ENCODE results near the gene BPIFB3.

Gene BPIFB3

DNA sequence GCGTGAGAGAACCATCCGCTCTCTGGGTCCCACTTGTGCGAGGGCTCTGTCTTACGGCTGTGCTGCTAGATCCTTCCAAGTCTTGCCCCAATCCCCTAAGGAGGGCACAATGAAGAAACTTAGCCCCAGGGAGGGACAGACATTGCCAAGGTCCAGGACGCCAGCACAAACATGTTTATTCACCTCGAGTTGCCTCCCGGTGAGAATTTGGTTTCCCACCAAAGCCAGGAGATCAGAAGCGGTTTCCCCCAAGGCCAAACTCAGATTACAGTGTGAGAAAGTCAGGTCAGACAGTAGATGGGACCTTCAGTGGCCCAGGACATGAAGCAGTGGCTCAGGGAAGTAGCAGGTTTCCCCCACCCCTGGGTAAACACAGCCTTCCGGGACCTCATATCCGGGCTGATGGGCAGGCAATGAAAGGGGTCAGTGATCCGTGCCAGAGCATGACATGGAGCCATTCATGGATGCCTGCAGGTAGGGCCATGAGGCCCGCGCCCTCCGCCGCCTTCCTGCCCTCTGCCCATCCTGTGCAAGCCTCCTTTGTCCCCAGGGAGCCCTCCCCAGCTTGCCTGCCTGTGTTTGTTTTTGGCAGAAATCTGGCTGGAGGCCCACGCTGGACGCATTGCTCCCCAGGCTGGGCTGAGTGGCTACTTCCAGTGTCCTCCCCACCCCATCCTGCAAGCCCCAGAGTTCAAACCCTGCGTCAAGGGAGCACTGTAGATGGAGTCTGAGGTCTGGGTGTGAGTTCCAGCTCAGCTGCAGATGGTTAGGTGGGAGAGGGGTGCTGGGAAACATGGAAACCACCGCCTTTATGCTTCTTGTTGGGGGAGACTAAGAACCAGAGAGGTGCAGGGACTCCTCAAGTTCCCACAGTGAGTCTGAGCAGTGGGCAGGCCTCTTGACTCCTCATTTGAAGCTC, 44.2 kb upstream of the BPIFB3 start:
- Histone ChIP-seq H3K27me3 (ENCODE audit: control insufficient read depth in 5 of 5, insufficient read depth in 4 of 5, low read length in 5 of 5) (peaks cover 0 to 5% (median 0%) of the 10 kb centered on the region in 5 donors), H3K36me3 (ENCODE audit: control insufficient read depth in 5 of 5, insufficient read depth in 5 of 5, low read length in 5 of 5) (no peaks in the 10 kb centered on the region), H3K4me3 (ENCODE audit: low read depth in 1 of 5, low read length in 5 of 5) (no peak overlapping the region), H3K4me1 (ENCODE audit: control insufficient read depth in 5 of 5, insufficient read depth in 5 of 5, low read length in 5 of 5) (peaks cover 2 to 18% (median 14%) of the 10 kb centered on the region in 5 donors), H3K9ac (ENCODE audit: low read length in 5 of 5) (no peak overlapping the region), H3K27ac (ENCODE audit: low read depth, low read length) (no peak overlapping the region), H3K9me3 (ENCODE audit: control insufficient read depth in 5 of 5, low read length in 5 of 5) (peaks cover 0 to 11% (median 5%) of the 10 kb centered on the region in 5 donors)

- H3K27ac ChIP-seq (ENCODE audit: low read depth, low read length), result no peak overlapping the region
- H3K36me3 ChIP-seq (ENCODE audit: control insufficient read depth in 5 of 5, insufficient read depth in 5 of 5, low read length in 5 of 5), result no peaks in the 10 kb centered on the region
- peaks cover 0 to 7% (median 0%) of the 10 kb centered on the region in 5 donors for H3K27me3 ChIP-seq (ENCODE audit: control insufficient read depth in 5 of 5, insufficient read depth in 4 of 5, low read length in 5 of 5)
- H3K9ac ChIP-seq (ENCODE audit: low read length in 5 of 5), result no peak overlapping the region
- no peak overlapping the region for H3K4me3 ChIP-seq (ENCODE audit: low read depth in 1 of 5, low read length in 5 of 5)
- peaks cover 0 to 10% (median 5%) of the 10 kb centered on the region in 5 donors for H3K9me3 ChIP-seq (ENCODE audit: control insufficient read depth in 5 of 5, low read length in 5 of 5)
- H3K4me1 ChIP-seq (ENCODE audit: control insufficient read depth in 5 of 5, insufficient read depth in 5 of 5, low read length in 5 of 5), result peaks cover 2 to 24% (median 20%) of the 10 kb centered on the region in 5 donors
These were observed 43.6 kb upstream of the BPIFB3 start for GRCh38 chr20:33010133-33010504.

DNA sequence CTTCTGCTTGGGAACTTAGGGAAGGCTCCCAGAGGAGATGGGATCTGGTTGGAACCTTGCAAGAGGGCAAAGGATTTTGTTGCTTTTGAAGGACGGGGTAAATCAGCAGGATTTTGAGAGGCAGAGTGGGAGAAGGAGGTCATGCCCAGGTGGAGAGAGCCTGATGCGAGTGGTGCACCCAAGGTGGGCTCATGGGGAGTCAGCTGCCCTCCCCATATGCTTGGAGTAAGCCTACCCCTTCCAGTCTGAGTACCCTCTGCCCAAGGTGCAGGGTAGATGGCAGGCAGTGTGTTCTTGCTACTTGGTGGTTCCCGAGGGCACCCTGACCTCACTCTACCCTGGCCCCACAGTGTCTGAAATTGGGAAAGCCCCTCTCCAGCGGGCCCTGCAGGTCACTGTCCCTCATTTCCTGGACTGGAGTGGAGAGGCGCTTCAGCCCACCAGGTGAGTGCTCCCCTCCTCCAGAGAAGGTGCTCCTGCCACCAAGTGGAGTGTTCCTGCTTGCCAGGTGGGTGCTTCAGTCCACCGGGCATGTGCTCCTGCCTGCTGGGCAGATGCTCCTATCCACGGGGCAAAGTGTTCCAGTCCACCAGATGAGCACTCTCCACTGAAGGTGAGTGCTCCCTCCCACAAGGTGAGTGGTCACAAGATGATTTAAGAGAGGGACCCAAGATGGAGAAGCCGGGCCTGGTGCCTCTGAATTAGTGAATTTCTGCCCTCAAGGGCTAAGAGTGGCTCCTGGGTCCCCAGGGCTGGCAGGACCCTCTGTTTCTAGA, 42.8 kb upstream of the BPIFB3 start:
- no peak overlapping the region for H3K27ac ChIP-seq (ENCODE audit: low read depth, low read length)
- peaks cover 0 to 3% (median 0%) of the 10 kb centered on the region in 5 donors for H3K9me3 ChIP-seq (ENCODE audit: control insufficient read depth in 5 of 5, low read length in 5 of 5)
- H3K9ac ChIP-seq (ENCODE audit: low read length in 5 of 5), result no peak overlapping the region
- peaks cover 4 to 32% (median 28%) of the 10 kb centered on the region in 5 donors for H3K4me1 ChIP-seq (ENCODE audit: control insufficient read depth in 5 of 5, insufficient read depth in 5 of 5, low read length in 5 of 5)
- H3K36me3 ChIP-seq (ENCODE audit: control insufficient read depth in 5 of 5, insufficient read depth in 5 of 5, low read length in 5 of 5), result no peaks in the 10 kb centered on the region
- peaks cover 0 to 7% (median 0%) of the 10 kb centered on the region in 5 donors for H3K27me3 ChIP-seq (ENCODE audit: control insufficient read depth in 5 of 5, insufficient read depth in 4 of 5, low read length in 5 of 5)
- H3K4me3 ChIP-seq (ENCODE audit: low read depth in 1 of 5, low read length in 5 of 5), result no peak overlapping the region

- no peaks in the 10 kb centered on the region for H3K36me3 ChIP-seq (ENCODE audit: control insufficient read depth in 5 of 5, insufficient read depth in 5 of 5, low read length in 5 of 5)
- no peaks in the 10 kb centered on the region for H3K9me3 ChIP-seq (ENCODE audit: control insufficient read depth in 5 of 5, low read length in 5 of 5)
- H3K27me3 ChIP-seq (ENCODE audit: control insufficient read depth in 5 of 5, insufficient read depth in 4 of 5, low read length in 5 of 5), result peaks cover 0 to 7% (median 0%) of the 10 kb centered on the region in 5 donors
- no peak overlapping the region for H3K9ac ChIP-seq (ENCODE audit: low read length in 5 of 5)
- H3K4me3 ChIP-seq (ENCODE audit: low read depth in 1 of 5, low read length in 5 of 5), result no peak overlapping the region
- peaks cover 4 to 39% (median 36%) of the 10 kb centered on the region in 5 donors for H3K4me1 ChIP-seq (ENCODE audit: control insufficient read depth in 5 of 5, insufficient read depth in 5 of 5, low read length in 5 of 5)
- H3K27ac ChIP-seq (ENCODE audit: low read depth, low read length), result no peak overlapping the region
These were observed 41.1 kb upstream of the BPIFB3 start for GRCh38 chr20:33012327-33013189.

GRCh38 chr20:33013701-33014326, 39.9 kb upstream of the BPIFB3 start:
- H3K27me3 ChIP-seq (ENCODE audit: control insufficient read depth in 5 of 5, insufficient read depth in 4 of 5, low read length in 5 of 5), result peaks cover 0 to 7% (median 0%) of the 10 kb centered on the region in 5 donors

GRCh38 chr20:33014336-33015113, 39.2 kb upstream of the BPIFB3 start:
- Histone ChIP-seq H3K27me3 (ENCODE audit: control insufficient read depth in 5 of 5, insufficient read depth in 4 of 5, low read length in 5 of 5) (peaks cover 0 to 7% (median 0%) of the 10 kb centered on the region in 5 donors), H3K27ac (ENCODE audit: low read depth, low read length) (no peak overlapping the region), H3K9ac (ENCODE audit: low read length in 5 of 5) (no peak overlapping the region), H3K4me1 (ENCODE audit: control insufficient read depth in 5 of 5, insufficient read depth in 5 of 5, low read length in 5 of 5) (peaks cover 2 to 28% (median 28%) of the 10 kb centered on the region in 5 donors), H3K36me3 (ENCODE audit: control insufficient read depth in 5 of 5, insufficient read depth in 5 of 5, low read length in 5 of 5) (no peaks in the 10 kb centered on the region), H3K9me3 (ENCODE audit: control insufficient read depth in 5 of 5, low read length in 5 of 5) (no peaks in the 10 kb centered on the region), H3K4me3 (ENCODE audit: low read depth in 1 of 5, low read length in 5 of 5) (no peak overlapping the region)

More at GRCh38 chr20:33013701-33014326, 39.9 kb upstream of the BPIFB3 start:
- Histone ChIP-seq H3K9ac (ENCODE audit: low read length in 5 of 5) (no peak overlapping the region), H3K36me3 (ENCODE audit: control insufficient read depth in 5 of 5, insufficient read depth in 5 of 5, low read length in 5 of 5) (no peaks in the 10 kb centered on the region), H3K27ac (ENCODE audit: low read depth, low read length) (no peak overlapping the region), H3K9me3 (ENCODE audit: control insufficient read depth in 5 of 5, low read length in 5 of 5) (no peaks in the 10 kb centered on the region), H3K4me1 (ENCODE audit: control insufficient read depth in 5 of 5, insufficient read depth in 5 of 5, low read length in 5 of 5) (peaks cover 4 to 36% (median 35%) of the 10 kb centered on the region in 5 donors), H3K4me3 (ENCODE audit: low read depth in 1 of 5, low read length in 5 of 5) (no peak overlapping the region)

DNA sequence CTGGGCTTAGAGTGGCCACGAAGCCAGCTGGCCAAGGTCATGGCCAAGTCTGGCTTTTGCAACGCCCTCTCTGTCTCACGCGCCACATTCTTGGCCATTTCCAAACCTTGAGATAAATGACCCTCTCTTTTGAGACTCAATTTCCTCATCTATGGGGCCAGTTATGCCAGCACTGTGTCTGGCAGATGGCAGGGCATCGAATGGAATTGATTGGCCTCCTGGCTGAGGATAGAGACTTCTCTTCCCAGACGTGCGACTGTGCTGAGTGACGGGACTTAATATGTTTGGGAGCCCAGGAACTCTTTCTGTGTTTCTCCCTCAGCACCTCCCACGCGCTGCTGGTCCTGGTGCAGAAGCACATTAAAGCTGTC, 38.6 kb upstream of the BPIFB3 start:
- Histone ChIP-seq H3K27ac (ENCODE audit: low read depth, low read length) (no peak overlapping the region), H3K27me3 (ENCODE audit: control insufficient read depth in 5 of 5, insufficient read depth in 4 of 5, low read length in 5 of 5) (peaks cover 0 to 7% (median under 1%) of the 10 kb centered on the region in 5 donors), H3K9me3 (ENCODE audit: control insufficient read depth in 5 of 5, low read length in 5 of 5) (no peaks in the 10 kb centered on the region), H3K36me3 (ENCODE audit: control insufficient read depth in 5 of 5, insufficient read depth in 5 of 5, low read length in 5 of 5) (no peaks in the 10 kb centered on the region), H3K4me3 (ENCODE audit: low read depth in 1 of 5, low read length in 5 of 5) (no peak overlapping the region), H3K9ac (ENCODE audit: low read length in 5 of 5) (no peak overlapping the region), H3K4me1 (ENCODE audit: control insufficient read depth in 5 of 5, insufficient read depth in 5 of 5, low read length in 5 of 5) (peaks cover 2 to 24% (median 22%) of the 10 kb centered on the region in 5 donors)

GRCh38 chr20:33015700-33016580, 37.8 kb upstream of the BPIFB3 start:
- Histone ChIP-seq H3K9ac (ENCODE audit: low read length in 5 of 5) (no peak overlapping the region), H3K4me1 (ENCODE audit: control insufficient read depth in 5 of 5, insufficient read depth in 5 of 5, low read length in 5 of 5) (peaks cover 2 to 24% (median 22%) of the 10 kb centered on the region in 5 donors), H3K27me3 (ENCODE audit: control insufficient read depth in 5 of 5, insufficient read depth in 4 of 5, low read length in 5 of 5) (peaks cover 0 to 9% (median 2%) of the 10 kb centered on the region in 5 donors), H3K36me3 (ENCODE audit: control insufficient read depth in 5 of 5, insufficient read depth in 5 of 5, low read length in 5 of 5) (no peaks in the 10 kb centered on the region), H3K27ac (ENCODE audit: low read depth, low read length) (no peak overlapping the region), H3K9me3 (ENCODE audit: control insufficient read depth in 5 of 5, low read length in 5 of 5) (no peaks in the 10 kb centered on the region), H3K4me3 (ENCODE audit: low read depth in 1 of 5, low read length in 5 of 5) (no peak overlapping the region)
